Measurements from ENCODE around the gene GNGT2. TPM values are rescaled to one million over a fixed set of nuclear protein-coding genes. Genes with fewer than 3 reads are reported as not detected.

The GNGT2 gene
- total RNA-seq, 2 donors from 2014 or later: 3.0 to 4.4 TPM

DNA sequence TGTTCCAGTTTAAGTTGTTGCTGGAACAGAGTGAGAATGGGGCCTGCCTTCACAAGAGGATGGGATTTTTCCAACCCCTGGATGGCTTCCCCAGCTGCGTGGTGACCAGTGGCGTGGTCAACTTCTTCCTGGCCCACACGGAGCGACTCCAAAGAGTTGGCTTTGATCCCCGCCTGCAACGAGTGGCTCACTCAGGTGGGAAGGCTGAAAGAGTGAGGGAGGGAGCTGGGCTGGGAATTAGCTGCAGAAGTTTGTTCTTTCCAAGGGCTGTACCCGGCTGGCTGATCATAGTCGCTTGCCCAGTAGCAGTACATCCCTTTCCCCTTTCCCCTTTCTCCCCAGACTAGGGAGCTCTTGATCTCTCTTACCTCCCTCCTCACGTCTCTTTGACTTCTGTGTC lies 41.7 kb downstream of the GNGT2 start:
- H3K4me3 Mint-ChIP-seq: no peak overlapping the region
- DNase-seq (no peak), ATAC-seq (no peak)
- no peak overlapping the region for H3K27ac Mint-ChIP-seq
- H3K4me1 Mint-ChIP-seq: no peaks in the 10 kb centered on the region
- H3K9me3 ChIP-seq (ENCODE audit: control insufficient read depth, low read length, poor library complexity, severe bottlenecking): no peaks in the 10 kb centered on the region
- H3K27me3 Mint-ChIP-seq: peaks cover 62% of the 10 kb centered on the region
- peaks cover 2% of the 10 kb centered on the region for H3K36me3 Mint-ChIP-seq (ENCODE audit: low read depth)

DNA sequence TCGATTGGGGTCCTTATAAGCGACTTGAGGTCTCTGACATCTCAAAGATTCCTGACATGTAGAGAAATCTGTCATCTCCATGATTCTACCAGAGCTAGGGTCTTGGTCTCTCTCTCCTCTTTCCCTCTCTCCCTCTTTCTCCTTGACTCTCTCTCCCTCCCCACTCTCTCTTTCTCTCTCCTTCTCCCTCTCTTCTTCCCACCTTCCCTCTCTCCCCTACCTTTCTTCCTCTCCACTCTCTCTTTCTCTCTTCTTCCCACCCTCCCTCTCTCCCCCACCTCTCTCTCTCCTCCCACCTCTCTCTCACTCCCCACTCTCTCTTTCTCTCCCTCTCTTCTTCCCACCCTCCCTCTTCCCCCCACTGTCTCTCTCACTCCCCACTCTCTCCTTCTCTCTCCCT lies 45.2 kb downstream of the GNGT2 start:
- no peaks in the 10 kb centered on the region for H3K4me1 Mint-ChIP-seq
- H3K4me3 Mint-ChIP-seq: no peak overlapping the region
- ATAC-seq (no peak), DNase-seq (no peak)
- H3K9me3 ChIP-seq (ENCODE audit: control insufficient read depth, low read length, poor library complexity, severe bottlenecking): no peaks in the 10 kb centered on the region
- H3K36me3 Mint-ChIP-seq (ENCODE audit: low read depth): peaks cover 2% of the 10 kb centered on the region
- no peak overlapping the region for H3K27ac Mint-ChIP-seq
- H3K27me3 Mint-ChIP-seq: peaks cover 51% of the 10 kb centered on the region

- ATAC-seq (no peak), DNase-seq (no peak)
- peaks cover 53% of the 10 kb centered on the region for H3K27me3 Mint-ChIP-seq
- no peaks in the 10 kb centered on the region for H3K36me3 Mint-ChIP-seq (ENCODE audit: low read depth)
- no peak overlapping the region for H3K4me3 Mint-ChIP-seq
- H3K9me3 ChIP-seq (ENCODE audit: control insufficient read depth, low read length, poor library complexity, severe bottlenecking): no peaks in the 10 kb centered on the region
- peaks cover 3% of the 10 kb centered on the region for H3K4me1 Mint-ChIP-seq
- H3K27ac Mint-ChIP-seq: no peak overlapping the region
These were observed 47.5 kb downstream of the GNGT2 start for GRCh38 chr17:49162866-49163265.

GRCh38 chr17:49157784-49158183 lies 52.6 kb downstream of the GNGT2 start:
- H3K27me3 Mint-ChIP-seq: peaks cover 62% of the 10 kb centered on the region
- peaks cover 5% of the 10 kb centered on the region for H3K4me1 Mint-ChIP-seq
- H3K36me3 Mint-ChIP-seq (ENCODE audit: low read depth): peaks cover 3% of the 10 kb centered on the region
- no peak overlapping the region for H3K27ac Mint-ChIP-seq
- no peak for ATAC-seq
- H3K9me3 ChIP-seq (ENCODE audit: control insufficient read depth, low read length, poor library complexity, severe bottlenecking): no peaks in the 10 kb centered on the region
- no peak for DNase-seq
- H3K4me3 Mint-ChIP-seq: no peak overlapping the region

GRCh38 chr17:49156256-49156655 lies 54.1 kb downstream of the GNGT2 start:
- H3K36me3 Mint-ChIP-seq (ENCODE audit: low read depth): peaks cover 3% of the 10 kb centered on the region
- peaks cover 69% of the 10 kb centered on the region for H3K27me3 Mint-ChIP-seq
- DNase-seq: no peak
- H3K4me1 Mint-ChIP-seq: peaks cover 5% of the 10 kb centered on the region
- H3K4me3 Mint-ChIP-seq: no peak overlapping the region
- H3K9me3 ChIP-seq (ENCODE audit: control insufficient read depth, low read length, poor library complexity, severe bottlenecking): no peaks in the 10 kb centered on the region
- no peak for ATAC-seq
- H3K27ac Mint-ChIP-seq: no peak overlapping the region

Other genes with a start within 250 kb of the GNGT2 start
- not detected for gene GIP, start 242.0 kb downstream of the GNGT2 start, total RNA-seq
- gene IGF2BP1, start 213.2 kb downstream of the GNGT2 start, total RNA-seq: not detected
- under 1 TPM; 0.15 to 0.18 TPM for gene B4GALNT2, start 77.8 kb downstream of the GNGT2 start, total RNA-seq
- gene ABI3, start 133 bp upstream of the GNGT2 start, total RNA-seq: 10 to 100 TPM in 1 of 2 donors, 1 to 10 TPM in 1; 6.5 to 10.5 TPM
- not detected for gene PHOSPHO1, start 20.2 kb upstream of the GNGT2 start, total RNA-seq
- 10 to 100 TPM; 53.5 to 56.9 TPM for gene ZNF652, start 151.7 kb upstream of the GNGT2 start, total RNA-seq
- gene PHB1, start 204.3 kb upstream of the GNGT2 start, total RNA-seq: 10 to 100 TPM; 45.8 to 49.9 TPM

Data from T-helper 17 cell (primary cell).